ENCODE measurements around the gene CBL. TPM values are rescaled to one million over a fixed set of nuclear protein-coding genes. Genes with fewer than 3 reads are reported as not detected.

The CBL gene
- total RNA-seq, 1 experiment from 2014 or later = 56.4 TPM

- H3K9me3 ChIP-seq (ENCODE audit: control insufficient read depth, low read depth, low read length) = no peaks in the 10 kb centered on the region
- Mint-ChIP-seq H3K36me3 (ENCODE audit: insufficient read depth in 1 of 3, low read depth in 3 of 3) (no peaks in the 10 kb centered on the region), H3K4me1 (peaks cover 3 to 11% of the 10 kb centered on the region in 2 experiments), H3K27me3 (ENCODE audit: low read depth) (no peaks in the 10 kb centered on the region), H3K27ac (peak overlapping the region in 1 of 3 experiments; percentile 24; a peak in 1 of 7 replicates), H3K9me3 (no peaks in the 10 kb centered on the region), H3K4me3 (no peak overlapping the region)
- no peak overlapping the region for H3K23ac ChIP-seq (ENCODE audit: insufficient read length, low read depth, low read length)
- no peaks in the 10 kb centered on the region for H3K27me3 ChIP-seq (ENCODE audit: insufficient read depth, low read length)
- TF ChIP-seq CTCF (conservative IDR thresholded peaks at IDR 0.05) = no peak
- H2BK20ac ChIP-seq (ENCODE audit: low read depth, low read length, poor library complexity, severe bottlenecking) = no peak overlapping the region
- no peak overlapping the region for H3K9ac ChIP-seq (ENCODE audit: extremely low read depth, insufficient read length, low read length)
- no peak overlapping the region for H2BK12ac ChIP-seq (ENCODE audit: insufficient read length, low read depth, low read length)
- H3K27ac ChIP-seq (ENCODE audit: insufficient read length, low read depth, low read length) = no peak overlapping the region
- H3K4ac ChIP-seq (ENCODE audit: low read depth, low read length) = no peak overlapping the region
- H4K20me1 ChIP-seq (ENCODE audit: control insufficient read depth, insufficient read depth, insufficient read length) = no peaks in the 10 kb centered on the region
- no peak overlapping the region for H4K8ac ChIP-seq (replicated peaks; ENCODE audit: insufficient read length, low read depth, low read length)
- no peak overlapping the region for H2AFZ ChIP-seq (ENCODE audit: low read length)
- peaks cover 18% of the 10 kb centered on the region; the same call in 1 of the 2 replicates for H3K79me2 ChIP-seq (ENCODE audit: insufficient read depth, low read length)
- no peaks in the 10 kb centered on the region; the same call in 1 of the 2 replicates for H3K4me1 ChIP-seq (ENCODE audit: insufficient read depth, low read length)
- no peak overlapping the region for H2BK120ac ChIP-seq (ENCODE audit: low read depth, low read length, poor library complexity, severe bottlenecking)
- no peak overlapping the region for H2BK5ac ChIP-seq (ENCODE audit: insufficient read length, low read length)
- no peak overlapping the region for H4K91ac ChIP-seq (ENCODE audit: insufficient read length, low read depth, low read length)
- H3T11ph ChIP-seq (ENCODE audit: low read length) = no peak overlapping the region
- no CpG with 5 or more reads among the region's 2 CpGs for WGBS (ENCODE audit: extremely low coverage, insufficient read length, low lambda C conversion rate)
- H2AK5ac ChIP-seq (ENCODE audit: insufficient read length, low read length) = no peak overlapping the region
- peaks cover 7% of the 10 kb centered on the region for H3K79me1 ChIP-seq (ENCODE audit: insufficient read depth, low read depth, low read length, poor library complexity, severe bottlenecking)
- H3K18ac ChIP-seq (ENCODE audit: insufficient read length, low read depth, low read length) = no peak overlapping the region
- no peak overlapping the region for H3K14ac ChIP-seq (ENCODE audit: insufficient read depth, low read length)
- H3K23me2 ChIP-seq (ENCODE audit: insufficient read length, low read depth, low read length, poor library complexity, severe bottlenecking) = no peaks in the 10 kb centered on the region
- H3K56ac ChIP-seq (ENCODE audit: insufficient read length, low read depth, low read length) = no peak overlapping the region
- no peak overlapping the region for H2BK15ac ChIP-seq (ENCODE audit: low read depth, low read length)
- no peak for DNase-seq
- no peak overlapping the region for H3K4me2 ChIP-seq (ENCODE audit: insufficient read depth, insufficient read length, low read length)
- no peak overlapping the region for H4K5ac ChIP-seq (ENCODE audit: insufficient read length, low read depth, low read length)
Observed at GRCh38 chr11:119222308-119222707, 16.2 kb downstream of the CBL start.

All from H9 (cell line).